BJ (cell line): ENCODE results near the gene PSEN1. TPM values are rescaled to one million over a fixed set of nuclear protein-coding genes. Genes with fewer than 3 reads are reported as not detected.

Experiments
- CTCF ChIA-PET: fragments of 350-600 bp; formaldehyde crosslinking; extraction: SDS; loops from one replicate; lab custom pipeline; 2021; ENCODE audit warnings: antibody characterized with exemption, inconsistent platforms; lab: Yijun Ruan, JAX
- POLR2A ChIA-PET: fragments of 300-600 bp; sonication (Branson Sonifier 250); formaldehyde crosslinking; extraction: SDS; loops from one replicate; lab custom pipeline; 2021; ENCODE audit warnings: antibody characterized with exemption; lab: Charles Lee
- DNase-seq: peaks from one replicate; pipeline ENCODE4 v3.0.0-alpha.2; 2011; ENCODE audit warnings: low read depth
- H3K27me3 ChIP-seq: 2 replicates; pipeline ENCODE4 v1.6.0; 2011; ENCODE audit warnings: low read length; ENCODE audit not compliant: control insufficient read depth, insufficient read depth
- H3K36me3 ChIP-seq: 2 replicates; pipeline ENCODE4 v1.5.1; 2011; ENCODE audit warnings: low read length; ENCODE audit not compliant: control insufficient read depth, insufficient read depth
- H3K4me3 ChIP-seq: 2 replicates; pipeline ENCODE4 v1.5.1; 2011; ENCODE audit warnings: low read depth, mild to moderate bottlenecking, control low read depth, low read length
- polyA plus RNA-seq: library from polyadenylated mRNA; depleted of rRNA; stranded (reverse); fragments of >200 nt; gene quantifications from 2 replicates; pipeline ENCODE4 v1.2.3, GENCODE V29; 2011
- TF ChIP-seq, protein P1 (sequence below): IDR thresholded peaks from 2 replicates; pipeline ENCODE4 v1.5.1; 2011; ENCODE audit warnings: low read depth, mild to moderate bottlenecking, control low read depth, inconsistent platforms, low read length, moderate library complexity; ENCODE audit not compliant: insufficient read depth

PSEN1 gene
- polyA plus RNA-seq, 1 experiment = 15.8 TPM

DNA sequence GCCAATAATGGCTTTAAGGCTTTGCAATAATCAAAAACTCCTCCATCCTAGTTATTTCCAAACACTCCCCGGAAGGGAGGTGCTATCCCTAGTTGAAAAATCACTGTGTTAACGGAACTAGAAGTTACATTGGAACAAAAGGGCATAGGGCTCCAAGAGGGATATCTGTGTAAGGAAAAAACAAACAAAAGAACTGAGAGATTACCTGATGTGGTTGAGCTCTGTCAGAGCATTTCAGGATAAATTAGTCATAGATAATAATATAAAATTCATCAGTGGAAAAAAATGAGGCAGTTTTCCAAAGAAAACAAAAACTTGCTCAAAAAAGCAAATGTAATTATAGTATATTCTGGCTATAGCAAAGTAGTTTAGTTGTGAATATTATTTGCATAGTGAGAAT is 73.6 kb downstream of the PSEN1 start:
- H3K4me3 ChIP-seq = no peak overlapping the region
- no peak for DNase-seq
- H3K36me3 ChIP-seq = peaks cover 21% of the 10 kb centered on the region
- H3K27me3 ChIP-seq = no peaks in the 10 kb centered on the region
- TF ChIP-seq, protein P1, sequence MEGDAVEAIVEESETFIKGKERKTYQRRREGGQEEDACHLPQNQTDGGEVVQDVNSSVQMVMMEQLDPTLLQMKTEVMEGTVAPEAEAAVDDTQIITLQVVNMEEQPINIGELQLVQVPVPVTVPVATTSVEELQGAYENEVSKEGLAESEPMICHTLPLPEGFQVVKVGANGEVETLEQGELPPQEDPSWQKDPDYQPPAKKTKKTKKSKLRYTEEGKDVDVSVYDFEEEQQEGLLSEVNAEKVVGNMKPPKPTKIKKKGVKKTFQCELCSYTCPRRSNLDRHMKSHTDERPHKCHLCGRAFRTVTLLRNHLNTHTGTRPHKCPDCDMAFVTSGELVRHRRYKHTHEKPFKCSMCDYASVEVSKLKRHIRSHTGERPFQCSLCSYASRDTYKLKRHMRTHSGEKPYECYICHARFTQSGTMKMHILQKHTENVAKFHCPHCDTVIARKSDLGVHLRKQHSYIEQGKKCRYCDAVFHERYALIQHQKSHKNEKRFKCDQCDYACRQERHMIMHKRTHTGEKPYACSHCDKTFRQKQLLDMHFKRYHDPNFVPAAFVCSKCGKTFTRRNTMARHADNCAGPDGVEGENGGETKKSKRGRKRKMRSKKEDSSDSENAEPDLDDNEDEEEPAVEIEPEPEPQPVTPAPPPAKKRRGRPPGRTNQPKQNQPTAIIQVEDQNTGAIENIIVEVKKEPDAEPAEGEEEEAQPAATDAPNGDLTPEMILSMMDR = no peak
- CTCF ChIA-PET = interaction anchor here (0.6 to 0.7 kb wide), 2 partner anchors 258 to 1876 kb away, joined by 3 to 4 read pairs; no protein-coding TSS in a partner anchor
- POLR2A ChIA-PET = no interaction called here

DNA sequence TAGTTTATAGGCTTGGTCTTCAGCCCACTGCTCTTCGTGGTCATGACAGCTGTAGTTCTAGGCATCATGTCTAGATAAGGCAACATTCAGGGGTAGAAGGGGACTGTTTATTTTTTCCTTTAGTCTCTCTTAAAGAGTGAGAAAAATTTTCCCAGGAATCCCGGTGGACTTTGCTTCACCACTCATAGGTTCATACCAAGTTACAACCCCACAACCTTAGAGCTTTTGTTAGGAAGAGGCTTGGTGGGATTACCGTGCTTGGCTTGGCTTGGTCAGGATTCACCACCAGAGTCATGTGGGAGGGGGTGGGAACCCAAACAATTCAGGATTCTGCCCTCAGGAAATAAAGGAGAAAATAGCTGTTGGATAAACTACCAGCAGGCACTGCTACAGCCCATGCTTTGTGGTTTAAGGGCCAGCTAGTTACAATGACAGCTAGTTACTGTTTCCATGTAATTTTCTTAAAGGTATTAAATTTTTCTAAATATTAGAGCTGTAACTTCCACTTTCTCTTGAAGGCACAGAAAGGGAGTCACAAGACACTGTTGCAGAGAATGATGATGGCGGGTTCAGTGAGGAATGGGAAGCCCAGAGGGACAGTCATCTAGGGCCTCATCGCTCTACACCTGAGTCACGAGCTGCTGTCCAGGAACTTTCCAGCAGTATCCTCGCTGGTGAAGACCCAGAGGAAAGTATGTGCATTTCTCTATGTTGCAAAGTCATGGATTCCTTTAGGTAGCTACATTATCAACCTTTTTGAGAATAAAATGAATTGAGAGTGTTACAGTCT is 75.1 kb downstream of the PSEN1 start:
- H3K4me3 ChIP-seq = no peak overlapping the region
- H3K27me3 ChIP-seq = no peaks in the 10 kb centered on the region
- ChIA-PET CTCF (interaction anchor here (0.9 to 1.5 kb wide), 3 partner anchors 9 to 83 kb away, joined by 3 to 8 read pairs (median 4); no protein-coding TSS in a partner anchor), POLR2A (no interaction called here)
- TF ChIP-seq, protein P1 = no peak
- DNase-seq = no peak
- H3K36me3 ChIP-seq = peaks cover 19% of the 10 kb centered on the region

- ChIA-PET POLR2A (interaction anchor here (0.7 kb wide), 1 partner anchor 1968 kb away, joined by 3 read pairs; no protein-coding TSS in a partner anchor), CTCF (interaction anchor here (1.3 kb wide), 1 partner anchor 16 kb away, joined by 3 read pairs; no protein-coding TSS in a partner anchor)
- no peak for DNase-seq
- peaks cover 12% of the 10 kb centered on the region for H3K36me3 ChIP-seq
- TF ChIP-seq, protein P1 = no peak
- H3K4me3 ChIP-seq = no peak overlapping the region
- no peaks in the 10 kb centered on the region for H3K27me3 ChIP-seq
Measured at GRCh38 chr14:73216030-73216429, 79.7 kb downstream of the PSEN1 start.

- CTCF ChIA-PET = interaction anchor here (1.5 kb wide), 1 partner anchor 15 kb away, joined by 7 read pairs; no protein-coding TSS in a partner anchor
- POLR2A ChIA-PET = no interaction called here
- H3K36me3 ChIP-seq = peaks cover 12% of the 10 kb centered on the region
Measured at GRCh38 chr14:73217411-73217810, 81.1 kb downstream of the PSEN1 start.

GRCh38 chr14:73220061-73220460 is 83.8 kb downstream of the PSEN1 start:
- CTCF ChIA-PET = interaction anchor here (1.0 to 1.9 kb wide), 2 partner anchors 9 kb away, joined by 3 to 8 read pairs; no protein-coding TSS in a partner anchor

More at GRCh38 chr14:73217411-73217810, 81.1 kb downstream of the PSEN1 start:
- H3K27me3 ChIP-seq = no peaks in the 10 kb centered on the region
- no peak overlapping the region for H3K4me3 ChIP-seq
- TF ChIP-seq, protein P1 = no peak
- no peak for DNase-seq

More at GRCh38 chr14:73220061-73220460, 83.8 kb downstream of the PSEN1 start:
- TF ChIP-seq, protein P1 = no peak
- Histone ChIP-seq H3K36me3 (peaks cover 7% of the 10 kb centered on the region), H3K4me3 (no peak overlapping the region), H3K27me3 (no peaks in the 10 kb centered on the region)
- no peak for DNase-seq
- POLR2A ChIA-PET = no interaction called here
